HepG2 (cell line): Measurements from ENCODE around the gene KRTCAP2. TPM values are rescaled to one million over a fixed set of nuclear protein-coding genes. Genes with fewer than 3 reads are reported as not detected.

ENCODE experiments used
- ARNT2 ChIP-seq: sonication (generic); formaldehyde crosslinking; IDR thresholded peaks from 2 replicates; pipeline ENCODE4 v1.8.0; 2022; ENCODE audit warnings: mild to moderate bottlenecking, low read depth, missing genetic modification reagents, moderate library complexity
- ELF4 ChIP-seq: sonication (generic); formaldehyde crosslinking; IDR thresholded peaks from 2 replicates; pipeline ENCODE4 v1.5.0; 2020; ENCODE audit warnings: missing genetic modification reagents, mild to moderate bottlenecking, moderate library complexity, borderline replicate concordance
- FOXA3 ChIP-seq: IDR thresholded peaks from 2 replicates; pipeline ENCODE4 v1.6.1; 2016; ENCODE audit warnings: missing genetic modification reagents, missing compliant biosample characterization
- NR3C1 ChIP-seq: sonication (generic); formaldehyde crosslinking; IDR thresholded peaks from 2 replicates; pipeline ENCODE4 v1.4.0; 2020; ENCODE audit warnings: missing genetic modification reagents
- RARG ChIP-seq: sonication (generic); formaldehyde crosslinking; IDR thresholded peaks from 2 replicates; pipeline ENCODE4 v1.4.0; 2020; ENCODE audit warnings: low read depth, mild to moderate bottlenecking, missing genetic modification reagents
- RBM39 ChIP-seq: fragments of 200-400 bp; formaldehyde crosslinking; IDR thresholded peaks from one replicate; pipeline ENCODE4 v1.6.1; 2018; ENCODE audit warnings: antibody characterized with exemption, mild to moderate bottlenecking, low read depth, low read length; ENCODE audit not compliant: poor library complexity, severe bottlenecking
- SAFB2 ChIP-seq: sonication (generic); formaldehyde crosslinking; IDR thresholded peaks from 2 replicates; pipeline ENCODE4 v1.5.1; 2020; ENCODE audit warnings: missing genetic modification reagents, low read depth, mild to moderate bottlenecking, borderline replicate concordance
- SRF ChIP-seq: IDR thresholded peaks from 2 replicates; pipeline ENCODE4 v1.6.1; 2011; ENCODE audit warnings: mild to moderate bottlenecking, low read depth, low read length, moderate library complexity
- ZBTB20 ChIP-seq: sonication (generic); formaldehyde crosslinking; IDR thresholded peaks from 2 replicates; pipeline ENCODE4 v1.8.1; 2023; ENCODE audit warnings: missing genetic modification reagents, low read depth, mild to moderate bottlenecking, borderline replicate concordance
- ZC3H13 ChIP-seq: sonication (generic); formaldehyde crosslinking; IDR thresholded peaks from 2 replicates; pipeline ENCODE4 v1.8.1; 2023; ENCODE audit warnings: mild to moderate bottlenecking, missing genetic modification reagents, moderate library complexity
- ZFP1 ChIP-seq: IDR thresholded peaks from 2 replicates; pipeline ENCODE4 v1.6.1; 2016
- ZNF101 ChIP-seq: sonication (generic); formaldehyde crosslinking; IDR thresholded peaks from 2 replicates; pipeline ENCODE4 v1.4.0; 2020; ENCODE audit warnings: mild to moderate bottlenecking, low read depth, missing genetic modification reagents, borderline replicate concordance
- ZNF17 ChIP-seq: sonication (generic); formaldehyde crosslinking; IDR thresholded peaks from 2 replicates; pipeline ENCODE4 v1.5.0; 2020; ENCODE audit warnings: mild to moderate bottlenecking, missing genetic modification reagents
- polyA plus RNA-seq, 8 experiments: library from polyadenylated mRNA; depleted of rRNA in 3 of 8; stranded (reverse) in 7 of 8; unstranded in 1 of 8; fragments of >200 nt; fragmentation: Illumina TruSeq in 4 of 8; extraction: Trizol in 4 of 8; gene quantifications; 2 replicates each; pipeline versions ENCODE4 v1.2.1 to v1.2.3, GENCODE V29; 2011 to 2016; ENCODE audit warnings: low read depth in 4 of 8, missing spikeins in 1 of 8, mixed read lengths in 1 of 8; ENCODE audit not compliant: insufficient read depth in 1 of 8
- total RNA-seq, 5 experiments: library from RNA; depleted of rRNA; stranded (reverse); fragments of >200 nt; fragmentation: Illumina TruSeq; extraction: Trizol; gene quantifications; 2 replicates each; pipeline ENCODE4 v1.2.3, GENCODE V29; 2016; ENCODE audit warnings: low read depth in 1 of 5
- TF ChIP-seq, protein P1 (sequence below): sonication (generic); formaldehyde crosslinking; IDR thresholded peaks from 2 replicates; pipeline ENCODE4 v1.4.0; 2020; ENCODE audit warnings: missing genetic modification reagents
- TF ChIP-seq, protein P2 (sequence below): sonication (generic); formaldehyde crosslinking; IDR thresholded peaks from 2 replicates; pipeline ENCODE4 v1.9.0; 2021; ENCODE audit warnings: missing genetic modification reagents, mild to moderate bottlenecking, borderline replicate concordance
- TF ChIP-seq, protein P3 (sequence below), 2 experiments: fragments of 450-650 bp in 1 of 2; sonication (generic) in 1 of 2; formaldehyde crosslinking in 1 of 2; IDR thresholded peaks; 2 replicates each; pipeline versions ENCODE4 v1.6.1 to v1.8.0; 2016 to 2022; ENCODE audit warnings: antibody characterized with exemption in 1 of 2, mild to moderate bottlenecking in 1 of 2, missing genetic modification reagents in 1 of 2

Gene KRTCAP2
- total and polyA plus RNA-seq, 2 of the 13 experiments (the other 11 are each of a cell fraction or from before 2014, with no cell fraction given), result 77.3 to 79.4 TPM

DNA sequence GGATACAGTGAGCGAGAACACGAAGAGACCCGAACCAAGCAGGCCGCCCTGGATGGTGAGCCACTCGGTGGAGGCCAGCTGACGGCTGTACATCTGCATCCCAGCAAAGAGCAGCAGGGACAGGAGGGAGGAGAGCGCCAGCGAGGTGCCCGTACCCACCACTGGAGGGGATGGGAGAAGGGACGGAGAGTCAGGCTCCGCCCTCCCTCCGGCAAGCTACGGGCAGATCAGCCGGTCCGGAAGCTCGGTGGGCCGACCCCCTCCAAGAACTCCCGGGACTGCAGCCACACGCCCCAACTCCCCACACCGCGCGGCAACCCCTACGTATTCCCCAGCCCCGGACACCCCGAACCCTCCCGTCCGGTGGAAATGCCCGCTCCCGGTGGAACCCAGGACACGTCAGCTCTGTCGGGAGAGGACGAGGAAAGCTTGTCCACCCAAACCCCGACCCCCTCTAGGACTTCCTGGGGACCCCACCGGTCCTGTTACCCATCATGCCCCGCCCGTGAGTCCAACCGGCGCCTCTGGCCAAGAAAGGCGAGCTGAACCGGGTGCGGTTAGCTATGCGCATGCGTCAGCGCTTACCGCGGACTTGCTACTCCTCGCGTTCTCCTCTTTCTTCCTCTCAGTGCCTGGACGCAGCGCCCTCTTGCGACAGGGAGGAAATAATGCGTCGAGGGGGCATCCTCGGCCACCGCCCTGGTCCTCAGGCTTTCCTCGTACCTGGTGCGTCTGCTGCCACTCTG is at the start of gene KRTCAP2 (continued):
- TF ChIP-seq ELF4 (CRISPR knock-in tag) (no peak), ZNF101 (no peak), ARNT2 (no peak; the same call in 1 of the 2 replicates), ZC3H13 (CRISPR knock-in tag) (no peak), SRF (peak; percentile 74; the same call in 1 of the 2 replicates), NR3C1 (no peak), RARG (no peak), FOXA3 (CRISPR knock-in tag) (peak; percentile 74), ZNF17 (no peak), ZFP1 (0 out of 2 replicates have a peak, but pooled peaks have one; percentile 62), SAFB2 (peak; percentile 76; the same call in 1 of the 2 replicates), ZBTB20 (CRISPR knock-in tag) (no peak), RBM39 (peak; percentile 53)
- TF ChIP-seq, protein P1, sequence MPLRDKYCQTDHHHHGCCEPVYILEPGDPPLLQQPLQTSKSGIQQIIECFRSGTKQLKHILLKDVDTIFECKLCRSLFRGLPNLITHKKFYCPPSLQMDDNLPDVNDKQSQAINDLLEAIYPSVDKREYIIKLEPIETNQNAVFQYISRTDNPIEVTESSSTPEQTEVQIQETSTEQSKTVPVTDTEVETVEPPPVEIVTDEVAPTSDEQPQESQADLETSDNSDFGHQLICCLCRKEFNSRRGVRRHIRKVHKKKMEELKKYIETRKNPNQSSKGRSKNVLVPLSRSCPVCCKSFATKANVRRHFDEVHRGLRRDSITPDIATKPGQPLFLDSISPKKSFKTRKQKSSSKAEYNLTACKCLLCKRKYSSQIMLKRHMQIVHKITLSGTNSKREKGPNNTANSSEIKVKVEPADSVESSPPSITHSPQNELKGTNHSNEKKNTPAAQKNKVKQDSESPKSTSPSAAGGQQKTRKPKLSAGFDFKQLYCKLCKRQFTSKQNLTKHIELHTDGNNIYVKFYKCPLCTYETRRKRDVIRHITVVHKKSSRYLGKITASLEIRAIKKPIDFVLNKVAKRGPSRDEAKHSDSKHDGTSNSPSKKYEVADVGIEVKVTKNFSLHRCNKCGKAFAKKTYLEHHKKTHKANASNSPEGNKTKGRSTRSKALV, result no peak
- TF ChIP-seq, protein P2, sequence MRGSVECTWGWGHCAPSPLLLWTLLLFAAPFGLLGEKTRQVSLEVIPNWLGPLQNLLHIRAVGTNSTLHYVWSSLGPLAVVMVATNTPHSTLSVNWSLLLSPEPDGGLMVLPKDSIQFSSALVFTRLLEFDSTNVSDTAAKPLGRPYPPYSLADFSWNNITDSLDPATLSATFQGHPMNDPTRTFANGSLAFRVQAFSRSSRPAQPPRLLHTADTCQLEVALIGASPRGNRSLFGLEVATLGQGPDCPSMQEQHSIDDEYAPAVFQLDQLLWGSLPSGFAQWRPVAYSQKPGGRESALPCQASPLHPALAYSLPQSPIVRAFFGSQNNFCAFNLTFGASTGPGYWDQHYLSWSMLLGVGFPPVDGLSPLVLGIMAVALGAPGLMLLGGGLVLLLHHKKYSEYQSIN, result no peak
- TF ChIP-seq, protein P3, sequence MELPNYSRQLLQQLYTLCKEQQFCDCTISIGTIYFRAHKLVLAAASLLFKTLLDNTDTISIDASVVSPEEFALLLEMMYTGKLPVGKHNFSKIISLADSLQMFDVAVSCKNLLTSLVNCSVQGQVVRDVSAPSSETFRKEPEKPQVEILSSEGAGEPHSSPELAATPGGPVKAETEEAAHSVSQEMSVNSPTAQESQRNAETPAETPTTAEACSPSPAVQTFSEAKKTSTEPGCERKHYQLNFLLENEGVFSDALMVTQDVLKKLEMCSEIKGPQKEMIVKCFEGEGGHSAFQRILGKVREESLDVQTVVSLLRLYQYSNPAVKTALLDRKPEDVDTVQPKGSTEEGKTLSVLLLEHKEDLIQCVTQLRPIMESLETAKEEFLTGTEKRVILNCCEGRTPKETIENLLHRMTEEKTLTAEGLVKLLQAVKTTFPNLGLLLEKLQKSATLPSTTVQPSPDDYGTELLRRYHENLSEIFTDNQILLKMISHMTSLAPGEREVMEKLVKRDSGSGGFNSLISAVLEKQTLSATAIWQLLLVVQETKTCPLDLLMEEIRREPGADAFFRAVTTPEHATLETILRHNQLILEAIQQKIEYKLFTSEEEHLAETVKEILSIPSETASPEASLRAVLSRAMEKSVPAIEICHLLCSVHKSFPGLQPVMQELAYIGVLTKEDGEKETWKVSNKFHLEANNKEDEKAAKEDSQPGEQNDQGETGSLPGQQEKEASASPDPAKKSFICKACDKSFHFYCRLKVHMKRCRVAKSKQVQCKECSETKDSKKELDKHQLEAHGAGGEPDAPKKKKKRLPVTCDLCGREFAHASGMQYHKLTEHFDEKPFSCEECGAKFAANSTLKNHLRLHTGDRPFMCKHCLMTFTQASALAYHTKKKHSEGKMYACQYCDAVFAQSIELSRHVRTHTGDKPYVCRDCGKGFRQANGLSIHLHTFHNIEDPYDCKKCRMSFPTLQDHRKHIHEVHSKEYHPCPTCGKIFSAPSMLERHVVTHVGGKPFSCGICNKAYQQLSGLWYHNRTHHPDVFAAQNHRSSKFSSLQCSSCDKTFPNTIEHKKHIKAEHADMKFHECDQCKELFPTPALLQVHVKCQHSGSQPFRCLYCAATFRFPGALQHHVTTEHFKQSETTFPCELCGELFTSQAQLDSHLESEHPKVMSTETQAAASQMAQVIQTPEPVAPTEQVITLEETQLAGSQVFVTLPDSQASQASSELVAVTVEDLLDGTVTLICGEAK (IDR thresholded peaks at IDR 0.05), result no peak
- TF ChIP-seq, protein P3 (CRISPR knock-in tag; IDR thresholded peaks at IDR 0.05), result no peak
